Activated T-cell treated with anti-CD3 and anti-CD28 coated beads, Interleukin-2, amount 50 U/mL, for 24 hours (primary cell): ENCODE data around the gene HS3ST5.
"Not testable (repeated sequence)": the region's sequence is repeated elsewhere in the genome, so short reads cannot be mapped to it uniquely, and the experiment has no call there.

ENCODE experiments used
- DNase-seq: peaks from one replicate; pipeline ENCODE4 v3.0.0-alpha.2; 2020
- H3K27ac Mint-ChIP-seq: 2 replicates; pipeline ENCODE4 v1.8.0; 2020; ENCODE audit warnings: mild to moderate bottlenecking, mixed read lengths
- H3K27me3 Mint-ChIP-seq: 2 replicates; pipeline ENCODE4 v1.8.0; 2020; ENCODE audit warnings: mixed read lengths
- H3K36me3 Mint-ChIP-seq: 2 replicates; pipeline ENCODE4 v1.8.0; 2020; ENCODE audit warnings: low read depth, mixed read lengths
- H3K4me1 Mint-ChIP-seq: 2 replicates; pipeline ENCODE4 v1.8.0; 2020; ENCODE audit warnings: low read depth, mixed read lengths
- H3K4me3 Mint-ChIP-seq: 2 replicates; pipeline ENCODE4 v1.8.0; 2020; ENCODE audit warnings: mild to moderate bottlenecking, moderate library complexity, mixed read lengths
- H3K9me3 Mint-ChIP-seq: 2 replicates; pipeline ENCODE4 v1.8.0; 2020; ENCODE audit warnings: mixed read lengths

HS3ST5 gene

DNA sequence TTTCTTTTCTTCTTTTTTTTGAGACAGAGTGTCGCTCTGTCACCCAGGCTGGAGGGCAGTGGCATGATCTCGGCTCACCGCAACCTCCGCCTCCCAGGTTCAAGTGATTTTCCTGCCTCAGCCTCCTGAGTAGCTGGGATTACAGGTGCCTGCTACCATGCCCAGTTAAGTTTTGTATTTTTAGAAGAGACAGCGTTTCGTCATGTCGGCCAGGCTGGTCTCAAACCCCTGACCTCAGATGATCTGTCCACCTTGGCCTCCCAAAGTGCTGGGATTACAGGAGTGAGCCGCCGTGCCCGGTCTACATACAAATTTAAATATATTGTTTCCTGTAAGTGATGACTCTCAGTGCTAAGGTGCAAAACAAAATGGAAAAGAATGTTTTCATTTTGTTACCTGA is 124.8 kb downstream of the HS3ST5 start:
- not testable (repeated sequence) for H3K4me1 Mint-ChIP-seq, H3K4me3 Mint-ChIP-seq, H3K27me3 Mint-ChIP-seq, H3K27ac Mint-ChIP-seq, DNase-seq, H3K9me3 Mint-ChIP-seq, H3K36me3 Mint-ChIP-seq

DNA sequence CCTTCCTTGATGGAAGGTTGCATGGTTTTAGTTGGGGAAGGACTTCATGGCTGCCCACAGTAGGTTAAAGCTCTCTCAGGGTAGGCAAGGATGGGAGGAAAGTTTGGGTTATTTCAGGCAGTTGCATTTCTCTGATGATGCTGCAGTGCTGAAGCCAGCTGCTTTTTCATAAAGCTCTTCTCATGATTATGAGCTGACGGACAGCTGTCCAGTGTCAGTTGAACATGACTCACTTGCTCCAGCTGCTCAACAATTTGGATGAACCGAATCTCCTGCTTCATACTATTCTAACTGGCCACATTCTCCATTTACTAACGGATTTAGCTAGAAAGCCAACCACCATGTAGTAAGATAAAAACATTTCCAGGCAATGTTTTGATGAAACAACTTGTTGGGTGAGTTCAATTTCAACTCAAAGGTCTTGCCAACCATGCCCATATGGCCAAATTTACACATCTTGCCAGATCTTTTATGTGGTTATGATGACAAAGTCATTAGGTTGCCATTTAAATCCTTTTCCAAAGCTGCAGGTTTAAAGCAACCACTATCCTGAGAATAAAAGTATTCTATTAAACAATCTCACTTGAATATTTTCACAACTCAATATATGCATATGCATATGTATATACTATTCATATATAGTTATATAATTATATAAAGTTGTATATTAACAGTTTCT is 125.9 kb downstream of the HS3ST5 start:
- H3K9me3 Mint-ChIP-seq, result no peaks in the 10 kb centered on the region
- H3K4me1 Mint-ChIP-seq, result no peaks in the 10 kb centered on the region
- H3K27me3 Mint-ChIP-seq, result no peaks in the 10 kb centered on the region
- no peak overlapping the region for H3K27ac Mint-ChIP-seq
- no peak for DNase-seq
- no peaks in the 10 kb centered on the region for H3K36me3 Mint-ChIP-seq
- H3K4me3 Mint-ChIP-seq, result no peak overlapping the region

DNA sequence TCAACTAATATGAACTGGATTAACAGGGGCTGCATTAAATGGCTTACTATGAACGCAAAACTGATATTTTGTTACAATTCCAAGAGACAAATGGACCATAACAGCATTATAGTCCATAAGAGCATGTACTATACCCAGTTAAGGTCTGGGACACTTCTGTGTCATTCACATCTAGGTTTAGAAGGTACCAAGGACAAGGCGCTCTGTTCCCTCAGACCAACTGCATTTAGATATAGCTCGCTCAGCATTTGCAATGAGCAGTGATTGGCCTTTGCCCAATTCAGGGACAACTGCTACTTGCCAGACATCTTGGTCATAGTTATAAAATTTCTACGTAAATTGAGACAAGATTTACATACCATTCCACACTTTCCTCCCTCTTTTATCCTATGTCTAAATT is 132.4 kb downstream of the HS3ST5 start:
- DNase-seq, result no peak
- Mint-ChIP-seq H3K4me3 (no peak overlapping the region), H3K27ac (no peak overlapping the region), H3K36me3 (no peaks in the 10 kb centered on the region), H3K27me3 (no peaks in the 10 kb centered on the region), H3K4me1 (no peaks in the 10 kb centered on the region), H3K9me3 (no peaks in the 10 kb centered on the region)

DNA sequence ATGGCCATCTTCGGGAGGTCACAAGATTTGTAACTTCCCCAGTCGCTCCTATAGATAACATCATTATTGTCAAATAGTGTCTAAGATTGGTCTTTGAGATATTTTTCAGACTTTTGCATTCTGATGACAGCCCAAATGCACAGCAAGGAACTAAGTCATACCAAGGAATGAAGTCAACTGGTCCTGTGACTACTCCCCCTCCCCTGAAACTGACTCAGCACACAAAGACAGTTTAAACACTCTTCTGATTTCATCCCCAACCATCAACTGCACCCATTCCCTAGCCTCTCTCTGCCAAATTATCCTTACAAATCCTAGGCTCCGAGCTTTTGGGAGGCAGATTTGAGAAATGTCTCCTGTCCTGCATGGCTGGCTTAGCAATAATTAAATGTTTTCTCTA is 139.4 kb downstream of the HS3ST5 start:
- peaks cover 2% of the 10 kb centered on the region for H3K27me3 Mint-ChIP-seq
- no peaks in the 10 kb centered on the region for H3K4me1 Mint-ChIP-seq
- no peak overlapping the region for H3K4me3 Mint-ChIP-seq
- no peak for DNase-seq
- H3K9me3 Mint-ChIP-seq, result no peaks in the 10 kb centered on the region
- H3K36me3 Mint-ChIP-seq, result no peaks in the 10 kb centered on the region
- H3K27ac Mint-ChIP-seq, result no peak overlapping the region

DNA sequence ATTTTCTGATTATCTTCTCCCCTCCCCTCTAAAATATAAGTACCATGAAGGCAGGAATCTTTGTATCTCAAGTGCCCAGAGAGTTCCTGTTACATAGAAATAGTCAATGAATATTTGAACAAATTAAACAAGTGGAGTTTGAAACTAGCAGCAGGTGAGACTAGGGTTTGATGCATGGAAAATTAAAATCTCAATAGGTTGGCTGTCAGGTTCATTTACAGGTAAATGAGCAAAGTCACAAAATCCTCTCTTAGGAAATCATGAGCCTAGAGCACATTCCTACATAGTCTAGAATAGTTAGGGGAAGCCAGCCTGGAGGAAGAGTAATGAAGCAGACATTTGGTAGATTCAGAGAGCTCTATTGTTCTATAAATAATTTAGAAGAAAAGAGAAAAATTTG is 140.4 kb downstream of the HS3ST5 start:
- H3K27ac Mint-ChIP-seq, result no peak overlapping the region
- H3K36me3 Mint-ChIP-seq, result no peaks in the 10 kb centered on the region
- no peaks in the 10 kb centered on the region for H3K9me3 Mint-ChIP-seq
- no peak overlapping the region for H3K4me3 Mint-ChIP-seq
- no peaks in the 10 kb centered on the region for H3K4me1 Mint-ChIP-seq
- peaks cover 2% of the 10 kb centered on the region for H3K27me3 Mint-ChIP-seq
- DNase-seq, result no peak

DNA sequence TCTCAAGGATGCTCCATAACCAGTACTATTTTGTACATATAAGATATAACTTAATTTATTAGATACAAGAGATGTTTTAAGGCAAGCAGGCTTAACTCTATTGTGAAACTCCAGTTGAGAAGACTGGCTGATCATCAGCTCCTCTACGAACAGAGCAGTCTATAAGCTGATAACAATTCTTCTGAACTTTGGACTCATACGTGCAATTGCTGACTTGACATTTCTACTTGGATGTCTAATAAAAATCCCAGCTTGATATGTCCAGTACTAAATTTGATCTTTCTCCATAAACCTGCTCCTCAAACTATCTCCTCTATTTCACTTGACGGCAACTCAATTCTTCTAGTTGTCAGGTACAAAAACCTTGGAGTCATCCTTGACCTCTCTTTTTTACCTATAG is 141.9 kb downstream of the HS3ST5 start:
- no peak for DNase-seq
- no peaks in the 10 kb centered on the region for H3K4me1 Mint-ChIP-seq
- no peak overlapping the region for H3K4me3 Mint-ChIP-seq
- H3K9me3 Mint-ChIP-seq, result no peaks in the 10 kb centered on the region
- no peaks in the 10 kb centered on the region for H3K36me3 Mint-ChIP-seq
- H3K27me3 Mint-ChIP-seq, result peaks cover 2% of the 10 kb centered on the region
- H3K27ac Mint-ChIP-seq, result no peak overlapping the region

DNA sequence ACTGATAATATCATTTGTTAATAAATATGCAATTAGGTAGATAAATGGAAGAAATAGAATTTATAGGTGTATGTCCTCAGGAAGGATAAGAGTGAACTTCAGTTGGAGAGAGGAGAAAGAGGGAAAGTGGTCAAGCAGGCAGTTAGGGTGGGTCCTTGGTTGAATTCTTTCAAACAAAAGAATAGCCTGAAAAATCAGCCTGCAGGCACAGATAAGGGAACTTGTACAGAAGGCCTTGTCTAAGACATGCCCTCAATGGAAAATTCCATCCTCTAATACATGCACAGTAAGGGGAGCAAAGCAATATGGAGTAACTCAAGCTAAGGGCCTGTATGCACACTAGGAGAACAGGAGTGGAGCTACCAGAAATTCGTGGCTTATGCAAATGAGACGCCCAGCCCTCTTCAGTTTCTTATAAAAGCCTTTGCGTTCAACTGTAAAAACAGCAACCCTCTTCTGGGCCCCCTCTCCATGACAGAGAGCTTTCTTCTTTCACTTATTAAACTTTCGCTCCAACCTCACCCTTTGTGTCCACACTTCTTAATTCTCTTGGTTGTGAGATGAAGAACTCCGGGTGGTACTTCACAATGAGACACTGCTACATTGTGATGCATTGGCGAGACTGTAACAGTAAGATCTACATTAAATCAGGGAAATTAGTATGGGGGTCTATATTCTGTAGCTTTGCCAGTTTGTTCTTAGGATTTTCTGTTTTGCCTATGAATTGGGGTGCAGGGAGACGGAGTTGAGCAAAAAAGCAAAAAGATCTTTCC is 147.0 kb downstream of the HS3ST5 start:
- DNase-seq, result no peak
- Mint-ChIP-seq H3K36me3 (no peaks in the 10 kb centered on the region), H3K9me3 (no peaks in the 10 kb centered on the region), H3K4me3 (no peak overlapping the region), H3K4me1 (no peaks in the 10 kb centered on the region), H3K27me3 (peaks cover 5% of the 10 kb centered on the region), H3K27ac (no peak overlapping the region)

DNA sequence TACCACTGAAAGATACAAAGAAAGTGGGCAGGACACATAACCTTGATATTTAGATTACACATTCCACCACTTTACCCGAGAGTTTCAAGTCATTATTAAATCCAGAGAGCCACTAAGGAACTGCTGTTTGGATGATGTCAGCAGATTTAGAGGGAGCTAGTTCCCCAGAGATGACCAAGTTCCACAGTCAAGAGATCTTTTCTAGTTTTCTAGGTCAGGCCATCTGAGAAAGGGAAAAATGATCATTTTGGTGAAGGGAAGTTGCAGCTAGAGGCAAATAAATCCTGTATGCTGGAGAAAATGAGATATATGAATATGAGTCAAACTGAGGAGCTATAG is 147.8 kb downstream of the HS3ST5 start:
- no peak for DNase-seq
- no peaks in the 10 kb centered on the region for H3K4me1 Mint-ChIP-seq
- no peak overlapping the region for H3K4me3 Mint-ChIP-seq
- no peaks in the 10 kb centered on the region for H3K9me3 Mint-ChIP-seq
- H3K36me3 Mint-ChIP-seq, result no peaks in the 10 kb centered on the region
- H3K27me3 Mint-ChIP-seq, result peaks cover 5% of the 10 kb centered on the region
- H3K27ac Mint-ChIP-seq, result no peak overlapping the region

DNA sequence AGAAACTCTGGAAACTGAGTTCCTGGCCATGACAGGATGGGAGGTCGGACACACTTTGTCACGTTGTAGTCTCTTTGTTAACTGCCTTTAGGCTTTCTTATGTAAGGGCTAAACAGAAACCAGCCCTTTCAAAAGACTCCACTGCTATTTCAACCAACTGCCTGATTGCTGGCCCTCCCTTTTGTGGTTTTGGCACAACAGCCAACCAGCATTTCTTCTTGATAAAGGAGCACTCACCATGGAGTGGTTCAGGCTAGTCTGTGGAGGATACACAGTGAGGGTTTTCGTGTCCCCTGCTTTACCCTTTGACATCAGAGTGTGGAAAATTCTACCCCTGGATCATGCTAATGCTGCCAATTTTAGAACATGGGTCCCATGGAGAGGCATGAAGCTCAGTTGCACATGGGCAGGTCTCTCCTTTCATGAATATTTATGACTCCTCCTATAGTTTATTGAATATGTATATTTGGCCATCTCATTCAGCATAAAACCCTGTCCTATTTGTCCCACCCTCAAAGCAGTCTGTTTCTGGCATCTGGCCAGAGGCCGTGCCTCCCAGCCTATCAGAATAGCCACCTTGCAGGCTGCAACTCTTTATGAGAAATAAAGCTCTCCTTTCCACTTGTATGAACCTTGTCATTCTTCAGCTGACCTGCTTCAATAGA is 148.3 kb downstream of the HS3ST5 start:
- no peak overlapping the region for H3K27ac Mint-ChIP-seq
- H3K9me3 Mint-ChIP-seq, result no peaks in the 10 kb centered on the region
- no peaks in the 10 kb centered on the region for H3K4me1 Mint-ChIP-seq

DNA sequence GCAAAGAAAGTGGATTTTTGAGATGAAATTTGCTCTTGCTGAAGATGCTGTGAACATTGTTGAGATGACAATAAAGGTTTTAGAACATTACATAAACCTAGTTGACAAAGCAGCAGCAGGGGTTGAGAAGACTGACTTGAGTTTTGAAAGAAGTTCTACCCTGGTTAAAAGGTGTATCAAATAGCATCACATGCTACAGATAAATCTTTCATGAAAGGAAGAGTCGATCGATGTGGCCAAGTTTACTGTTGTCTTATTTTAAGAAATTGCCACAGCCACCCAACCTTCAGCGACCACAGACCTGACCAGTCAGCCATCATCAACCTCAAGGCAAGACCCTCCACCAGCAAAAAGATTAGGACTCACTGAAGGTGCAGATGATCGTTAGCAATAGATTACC is 155.3 kb downstream of the HS3ST5 start:
- H3K4me1 Mint-ChIP-seq, result no peaks in the 10 kb centered on the region
- H3K27ac Mint-ChIP-seq, result no peak overlapping the region
- H3K27me3 Mint-ChIP-seq, result peaks cover 5% of the 10 kb centered on the region
- H3K9me3 Mint-ChIP-seq, result no peaks in the 10 kb centered on the region
- H3K36me3 Mint-ChIP-seq, result no peaks in the 10 kb centered on the region
- H3K4me3 Mint-ChIP-seq, result no peak overlapping the region
- no peak for DNase-seq

More for the DNA sequence above, 148.3 kb downstream of the HS3ST5 start:
- no peak for DNase-seq
- Mint-ChIP-seq H3K36me3 (no peaks in the 10 kb centered on the region), H3K27me3 (peaks cover 5% of the 10 kb centered on the region), H3K4me3 (no peak overlapping the region)

DNA sequence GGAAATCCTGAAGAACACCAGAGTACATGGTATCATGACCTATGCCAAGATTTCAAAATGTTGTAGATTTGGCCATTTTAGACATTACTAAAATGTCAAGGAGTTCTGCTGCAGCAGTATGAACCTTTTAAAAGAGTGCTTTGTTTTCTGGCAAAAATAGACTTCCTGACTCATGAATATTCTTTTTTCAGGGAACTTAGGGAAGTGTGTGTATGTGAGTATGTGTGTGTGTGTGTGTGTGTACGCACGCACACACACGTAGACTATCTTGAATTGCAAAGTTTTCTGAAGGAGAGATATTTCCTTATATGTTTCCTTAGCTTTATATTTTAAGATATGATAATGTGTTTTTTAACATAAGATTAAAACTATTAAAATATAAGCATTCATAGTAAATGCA is 161.2 kb downstream of the HS3ST5 start:
- H3K36me3 Mint-ChIP-seq, result no peaks in the 10 kb centered on the region
- H3K4me3 Mint-ChIP-seq, result no peak overlapping the region
- H3K4me1 Mint-ChIP-seq, result no peaks in the 10 kb centered on the region
- no peak for DNase-seq
- H3K27ac Mint-ChIP-seq, result no peak overlapping the region
- H3K27me3 Mint-ChIP-seq, result no peaks in the 10 kb centered on the region
- no peaks in the 10 kb centered on the region for H3K9me3 Mint-ChIP-seq

DNA sequence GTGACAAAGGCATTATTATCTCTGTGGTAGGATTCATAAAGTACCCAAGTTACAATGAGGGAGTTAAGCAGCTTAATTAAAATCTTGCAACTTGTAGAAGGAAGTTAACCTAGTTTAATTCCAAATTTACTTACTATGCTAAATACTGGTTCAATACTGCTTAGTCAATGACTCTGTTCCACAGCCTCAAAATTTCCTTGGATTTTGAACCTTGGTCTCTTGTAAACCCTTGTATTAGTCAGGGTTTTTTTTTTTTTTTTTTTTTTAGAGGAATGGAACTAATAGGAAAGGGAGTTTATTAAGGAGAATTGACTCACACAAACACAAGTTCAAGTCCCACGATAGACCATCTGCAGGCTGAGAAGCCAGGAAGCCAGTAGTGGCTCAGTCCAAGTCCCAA is 163.4 kb downstream of the HS3ST5 start:
- H3K4me3 Mint-ChIP-seq, result no peak overlapping the region
- no peaks in the 10 kb centered on the region for H3K27me3 Mint-ChIP-seq
- no peak for DNase-seq
- H3K36me3 Mint-ChIP-seq, result no peaks in the 10 kb centered on the region
- no peaks in the 10 kb centered on the region for H3K9me3 Mint-ChIP-seq
- H3K27ac Mint-ChIP-seq, result no peak overlapping the region
- no peaks in the 10 kb centered on the region for H3K4me1 Mint-ChIP-seq

DNA sequence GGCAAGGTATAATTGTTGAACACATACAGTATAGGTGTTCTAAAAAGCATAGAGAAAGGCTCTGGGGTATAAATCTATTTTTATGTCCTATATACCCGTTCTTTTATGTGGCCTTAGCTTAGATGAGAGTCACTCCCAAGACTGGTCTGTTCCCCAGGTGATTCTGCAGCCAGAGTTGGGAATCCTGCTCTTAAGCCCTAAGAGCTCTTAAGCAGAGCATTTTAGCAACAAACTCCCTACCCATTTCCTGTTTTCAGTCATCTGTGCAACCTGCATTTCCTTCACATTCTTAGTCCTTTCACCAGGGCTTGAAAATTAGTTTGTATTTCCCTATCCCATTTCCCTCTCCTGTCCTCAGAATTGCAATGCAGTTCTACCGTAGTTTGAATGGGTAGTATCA is 166.1 kb downstream of the HS3ST5 start:
- no peaks in the 10 kb centered on the region for H3K36me3 Mint-ChIP-seq
- H3K4me1 Mint-ChIP-seq, result no peaks in the 10 kb centered on the region
- no peaks in the 10 kb centered on the region for H3K27me3 Mint-ChIP-seq
- DNase-seq, result no peak
- H3K27ac Mint-ChIP-seq, result no peak overlapping the region
- no peak overlapping the region for H3K4me3 Mint-ChIP-seq
- no peaks in the 10 kb centered on the region for H3K9me3 Mint-ChIP-seq

DNA sequence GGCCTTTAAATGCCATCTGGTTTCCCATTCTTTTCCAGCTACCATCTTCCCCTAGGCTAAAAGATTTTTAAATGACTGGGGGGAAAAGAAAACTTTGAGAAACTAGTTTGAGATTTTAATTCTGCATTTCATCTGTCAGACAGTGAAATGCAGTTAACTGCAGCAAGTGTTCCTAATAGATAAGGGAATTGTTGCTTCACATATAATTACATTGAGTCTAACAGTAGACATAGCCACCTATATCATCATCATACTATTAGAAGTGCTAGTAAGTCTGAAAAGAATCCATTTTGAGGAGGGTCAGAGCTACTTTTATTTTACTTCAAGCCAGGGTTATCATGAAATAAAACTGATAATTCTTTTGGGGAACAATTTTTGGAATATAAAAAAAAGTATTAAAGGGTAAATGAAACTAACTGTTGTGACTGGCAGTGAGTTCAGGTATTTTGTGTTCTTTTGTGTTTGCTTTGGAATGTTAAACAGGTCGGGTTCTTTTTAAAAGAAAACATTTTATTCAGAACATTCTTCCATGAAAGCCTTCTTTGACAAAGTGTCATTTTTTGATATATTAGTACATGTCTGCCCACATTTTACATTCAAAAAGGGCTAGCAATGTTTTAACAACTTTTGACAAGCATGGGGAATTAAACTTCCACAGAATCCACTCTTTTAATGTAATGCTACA is 170.1 kb downstream of the HS3ST5 start:
- H3K36me3 Mint-ChIP-seq, result no peaks in the 10 kb centered on the region
- no peak overlapping the region for H3K4me3 Mint-ChIP-seq
- DNase-seq, result no peak
- no peak overlapping the region for H3K27ac Mint-ChIP-seq
- H3K4me1 Mint-ChIP-seq, result no peaks in the 10 kb centered on the region
- no peaks in the 10 kb centered on the region for H3K9me3 Mint-ChIP-seq
- peaks cover 8% of the 10 kb centered on the region for H3K27me3 Mint-ChIP-seq

DNA sequence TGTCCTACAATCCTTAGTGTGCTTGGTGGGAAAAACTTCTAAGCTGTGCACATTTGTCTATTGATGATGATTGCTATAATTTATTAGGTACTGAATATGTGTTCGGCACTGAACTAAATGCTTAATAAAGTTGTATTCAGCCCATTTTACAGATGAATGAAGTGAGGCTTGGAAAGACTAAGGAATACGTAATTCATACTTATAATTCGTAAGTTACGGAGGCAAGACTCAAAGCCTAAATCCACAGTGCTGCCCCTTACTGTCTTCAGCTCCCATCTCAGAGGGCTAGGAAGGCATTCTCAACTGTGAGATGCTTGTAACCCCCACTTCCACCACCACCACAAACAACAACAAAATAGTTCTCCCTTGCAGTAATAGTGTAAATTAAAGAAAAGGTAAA is 171.3 kb downstream of the HS3ST5 start:
- Mint-ChIP-seq H3K4me3 (no peak overlapping the region), H3K9me3 (no peaks in the 10 kb centered on the region), H3K27ac (no peak overlapping the region), H3K4me1 (no peaks in the 10 kb centered on the region), H3K36me3 (no peaks in the 10 kb centered on the region), H3K27me3 (peaks cover 11% of the 10 kb centered on the region)
- no peak for DNase-seq
